ENCODE data around the gene IGFL2.

- TF ChIP-seq POLR2A (IDR thresholded peaks at IDR 0.05) (no peak), CTCF (IDR thresholded peaks at IDR 0.05) (no peak)
These were observed 28.2 kb downstream of the IGFL2 start for GRCh38 chr19:46176116-46176860.
